Type B pancreatic cell (in vitro differentiated cells): ENCODE results near the gene ANGPTL3. TPM values are rescaled to one million over a fixed set of nuclear protein-coding genes. Genes with fewer than 3 reads are reported as not detected.
"Not testable (repeated sequence)": the region's sequence is repeated elsewhere in the genome, so short reads cannot be mapped to it uniquely, and the experiment has no call there.

Source experiments
- DNase-seq: peaks from one replicate; pipeline ENCODE4 v3.0.0; 2021; ENCODE audit warnings: mixed read lengths; ENCODE audit not compliant: unreplicated experiment; ENCODE audit errors: extremely low spot score
- H3K27ac Mint-ChIP-seq: 2 replicates; pipeline ENCODE4 v1.8.0; 2021; ENCODE audit warnings: mild to moderate bottlenecking, mixed read lengths
- H3K27me3 Mint-ChIP-seq: 2 replicates; pipeline ENCODE4 v1.8.0; 2021; ENCODE audit warnings: mixed read lengths
- H3K36me3 Mint-ChIP-seq: 2 replicates; pipeline ENCODE4 v1.8.0; 2021; ENCODE audit warnings: mixed read lengths
- H3K4me1 Mint-ChIP-seq: one replicate; pipeline ENCODE4 v1.8.0; 2021; ENCODE audit warnings: mixed read lengths; ENCODE audit not compliant: unreplicated experiment
- H3K4me3 Mint-ChIP-seq: 2 replicates; pipeline ENCODE4 v1.8.0; 2021; ENCODE audit warnings: mild to moderate bottlenecking, mixed read lengths
- H3K9me3 Mint-ChIP-seq: 2 replicates; pipeline ENCODE4 v1.8.0; 2021; ENCODE audit warnings: mixed read lengths
- total RNA-seq: library from RNA; stranded (reverse); gene quantifications from 2 replicates; pipeline ENCODE4 v1.2.1, GENCODE V29; 2021; ENCODE audit warnings: low replicate concordance
- TF ChIP-seq, protein P1 (sequence below): fragments of 200-600 bp; sonication (generic); conservative IDR thresholded peaks from 2 replicates; pipeline ENCODE4 v1.5.0; 2021; ENCODE audit warnings: antibody characterized with exemption, mild to moderate bottlenecking

ANGPTL3 gene
- total RNA-seq, 1 donor from 2014 or later = 2.6 TPM

DNA sequence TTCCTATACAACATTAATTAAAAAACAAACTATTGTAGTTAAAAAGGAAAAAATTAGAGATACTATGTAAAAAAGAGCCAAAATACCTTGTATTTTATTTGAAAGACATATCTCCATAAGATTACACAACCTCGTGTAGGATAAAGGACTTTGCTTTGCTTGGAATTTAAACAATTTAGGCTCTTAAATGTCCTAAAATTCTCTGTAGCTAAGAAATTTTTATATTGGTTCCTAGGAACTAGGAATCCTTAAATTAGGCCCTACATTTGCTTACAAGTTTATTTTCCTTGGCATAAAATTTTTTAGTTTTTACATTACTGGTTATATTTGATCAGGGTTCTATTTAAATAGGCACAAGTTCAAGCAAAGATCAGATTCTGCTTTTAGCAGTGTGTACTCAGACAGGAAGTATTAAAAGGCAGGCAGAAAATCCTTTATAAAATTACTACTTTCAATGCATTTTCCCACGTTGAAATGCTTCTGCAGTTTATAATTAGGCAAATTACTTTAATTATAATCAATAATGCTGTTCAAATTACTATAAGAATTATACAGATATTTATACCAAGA is 3.4 kb upstream of the ANGPTL3 start:
- TF ChIP-seq, protein P1, sequence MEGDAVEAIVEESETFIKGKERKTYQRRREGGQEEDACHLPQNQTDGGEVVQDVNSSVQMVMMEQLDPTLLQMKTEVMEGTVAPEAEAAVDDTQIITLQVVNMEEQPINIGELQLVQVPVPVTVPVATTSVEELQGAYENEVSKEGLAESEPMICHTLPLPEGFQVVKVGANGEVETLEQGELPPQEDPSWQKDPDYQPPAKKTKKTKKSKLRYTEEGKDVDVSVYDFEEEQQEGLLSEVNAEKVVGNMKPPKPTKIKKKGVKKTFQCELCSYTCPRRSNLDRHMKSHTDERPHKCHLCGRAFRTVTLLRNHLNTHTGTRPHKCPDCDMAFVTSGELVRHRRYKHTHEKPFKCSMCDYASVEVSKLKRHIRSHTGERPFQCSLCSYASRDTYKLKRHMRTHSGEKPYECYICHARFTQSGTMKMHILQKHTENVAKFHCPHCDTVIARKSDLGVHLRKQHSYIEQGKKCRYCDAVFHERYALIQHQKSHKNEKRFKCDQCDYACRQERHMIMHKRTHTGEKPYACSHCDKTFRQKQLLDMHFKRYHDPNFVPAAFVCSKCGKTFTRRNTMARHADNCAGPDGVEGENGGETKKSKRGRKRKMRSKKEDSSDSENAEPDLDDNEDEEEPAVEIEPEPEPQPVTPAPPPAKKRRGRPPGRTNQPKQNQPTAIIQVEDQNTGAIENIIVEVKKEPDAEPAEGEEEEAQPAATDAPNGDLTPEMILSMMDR = no peak
- Mint-ChIP-seq H3K4me3 (no peak overlapping the region), H3K36me3 (peaks cover 16% of the 10 kb centered on the region), H3K9me3 (no peaks in the 10 kb centered on the region), H3K4me1 (no peaks in the 10 kb centered on the region), H3K27me3 (no peaks in the 10 kb centered on the region), H3K27ac (no peak overlapping the region)
- no peak for DNase-seq

DNA sequence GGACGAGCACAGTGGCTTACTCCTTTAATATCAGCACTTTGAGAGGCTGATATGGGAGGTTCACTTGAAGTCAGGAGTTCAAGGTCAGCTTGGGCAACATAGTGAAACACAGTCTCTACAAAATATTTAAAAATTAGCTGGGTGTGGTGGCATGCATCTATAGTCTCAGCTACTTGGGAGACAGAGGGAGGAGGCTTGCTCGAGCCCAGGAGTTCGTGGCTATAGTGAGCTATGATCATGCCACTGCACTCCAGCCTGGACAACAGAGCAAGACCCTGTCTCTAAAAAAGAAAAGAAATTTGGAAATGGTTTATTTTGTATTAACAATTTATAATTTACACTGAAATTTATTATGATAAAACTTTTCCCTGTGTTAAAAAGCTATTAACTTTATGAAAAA is 1.7 kb upstream of the ANGPTL3 start:
- DNase-seq = no peak
- TF ChIP-seq, protein P1 = no peak
- Mint-ChIP-seq H3K27ac (no peak overlapping the region), H3K9me3 (no peaks in the 10 kb centered on the region), H3K4me3 (no peak overlapping the region), H3K4me1 (no peaks in the 10 kb centered on the region), H3K27me3 (no peaks in the 10 kb centered on the region), H3K36me3 (peaks cover 9% of the 10 kb centered on the region)

DNA sequence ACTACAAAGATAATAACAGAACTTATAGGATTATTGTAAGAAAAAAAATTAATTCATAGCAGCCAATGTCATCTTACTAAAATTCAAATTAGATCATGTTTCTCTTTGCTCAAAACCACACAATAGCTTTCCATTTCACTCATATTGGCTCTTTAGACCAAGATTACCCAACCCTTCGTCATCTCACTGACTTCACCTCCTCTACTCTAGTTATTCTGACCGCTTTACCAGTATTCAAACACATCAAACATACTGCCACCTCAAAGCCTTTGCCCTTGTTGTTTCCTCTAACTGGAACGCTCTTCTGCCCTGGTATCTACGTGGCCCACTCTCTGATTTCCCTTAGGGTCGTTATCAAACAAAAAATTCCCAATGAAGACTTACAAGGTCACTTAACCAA is 1.7 kb downstream of the ANGPTL3 start:
- no peaks in the 10 kb centered on the region for H3K4me1 Mint-ChIP-seq
- DNase-seq = no peak
- TF ChIP-seq, protein P1 = no peak
- H3K27ac Mint-ChIP-seq = no peak overlapping the region
- H3K4me3 Mint-ChIP-seq = no peak overlapping the region
- H3K36me3 Mint-ChIP-seq = peaks cover 4% of the 10 kb centered on the region
- no peaks in the 10 kb centered on the region for H3K9me3 Mint-ChIP-seq
- no peaks in the 10 kb centered on the region for H3K27me3 Mint-ChIP-seq

DNA sequence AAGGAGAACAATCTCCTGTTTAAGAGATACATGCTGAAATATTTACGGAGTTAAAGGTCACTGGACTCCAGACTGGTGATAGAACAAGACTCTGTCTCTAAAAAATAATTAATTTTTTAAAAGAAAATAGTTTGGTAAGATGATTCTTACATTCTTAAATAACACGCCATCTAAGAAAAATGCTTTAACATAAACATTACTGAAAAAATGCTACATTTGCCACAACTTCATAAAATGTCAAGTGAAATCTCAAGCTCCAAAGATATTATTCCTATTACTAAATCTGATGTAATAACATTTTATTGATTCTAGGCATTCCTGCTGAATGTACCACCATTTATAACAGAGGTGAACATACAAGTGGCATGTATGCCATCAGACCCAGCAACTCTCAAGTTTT is 4.1 kb downstream of the ANGPTL3 start:
- H3K36me3 Mint-ChIP-seq = peaks cover 6% of the 10 kb centered on the region
- no peak for DNase-seq
- no peaks in the 10 kb centered on the region for H3K27me3 Mint-ChIP-seq
- H3K4me3 Mint-ChIP-seq = no peak overlapping the region
- TF ChIP-seq, protein P1 = no peak
- H3K27ac Mint-ChIP-seq = no peak overlapping the region
- H3K9me3 Mint-ChIP-seq = no peaks in the 10 kb centered on the region
- H3K4me1 Mint-ChIP-seq = no peaks in the 10 kb centered on the region

DNA sequence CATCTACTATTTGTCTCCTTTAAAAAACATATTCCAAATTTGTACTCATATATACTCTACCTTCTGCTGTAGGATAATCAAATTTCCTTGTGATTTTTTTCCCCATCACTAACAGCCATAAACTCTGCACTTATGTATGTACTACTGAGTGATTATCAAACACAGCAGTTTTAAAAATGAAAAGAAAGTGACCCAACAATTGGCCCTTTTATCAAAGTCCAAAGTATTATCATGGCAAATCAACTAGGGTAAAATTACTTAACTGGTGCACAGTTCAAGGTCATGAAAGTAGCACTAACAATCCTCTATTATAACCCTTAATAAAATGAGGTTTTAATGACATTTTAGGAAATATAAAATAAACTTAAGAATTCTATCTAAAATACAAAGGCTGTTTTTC is 11.6 kb downstream of the ANGPTL3 start:
- H3K36me3 Mint-ChIP-seq = peaks cover 21% of the 10 kb centered on the region
- no peak overlapping the region for H3K4me3 Mint-ChIP-seq
- no peak for DNase-seq
- H3K4me1 Mint-ChIP-seq = no peaks in the 10 kb centered on the region
- H3K27ac Mint-ChIP-seq = no peak overlapping the region
- no peaks in the 10 kb centered on the region for H3K27me3 Mint-ChIP-seq
- H3K9me3 Mint-ChIP-seq = no peaks in the 10 kb centered on the region
- TF ChIP-seq, protein P1 = no peak

DNA sequence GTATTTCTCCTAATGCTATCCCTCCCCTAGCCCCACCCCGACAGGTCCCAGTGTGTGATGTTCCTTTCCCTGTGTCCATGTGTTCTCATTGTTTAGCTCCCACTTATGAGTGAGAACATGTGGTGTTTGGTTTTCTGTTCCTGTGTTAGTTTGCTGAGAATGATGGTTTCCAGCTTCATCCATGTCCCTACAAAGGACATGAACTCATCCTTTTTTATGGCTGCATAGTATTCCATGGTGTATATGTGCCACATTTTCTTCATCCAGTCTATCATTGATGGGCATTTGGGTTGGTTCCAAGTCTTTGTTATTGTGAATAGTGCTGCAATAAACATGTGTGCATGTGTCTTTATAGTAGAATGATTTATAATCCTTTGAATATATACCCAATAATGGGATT is 13.3 kb downstream of the ANGPTL3 start:
- not testable (repeated sequence) for H3K27ac Mint-ChIP-seq, H3K27me3 Mint-ChIP-seq, H3K4me1 Mint-ChIP-seq, DNase-seq, H3K4me3 Mint-ChIP-seq, H3K9me3 Mint-ChIP-seq
- H3K36me3 Mint-ChIP-seq = peaks cover 25% of the 10 kb centered on the region
